RWPE1 (cell line): Measurements from ENCODE around the gene NCOA7.
A peak's percentile ranks its signal among the peaks of the same experiment; 100 is the strongest.
"Not testable (repeated sequence)": the region's sequence is repeated elsewhere in the genome, so short reads cannot be mapped to it uniquely, and the experiment has no call there.

ENCODE experiments used
- CTCF ChIA-PET: fragments of 350-600 bp; sonication (Branson Sonifier 250); formaldehyde crosslinking; extraction: SDS; loops from one replicate; lab custom pipeline; 2021; lab: Yijun Ruan, JAX
- POLR2A ChIA-PET: fragments of 400-600 bp; formaldehyde crosslinking; extraction: SDS; loops from one replicate; lab custom pipeline; 2020; ENCODE audit warnings: antibody characterized with exemption; ENCODE audit not compliant: low non-redundant PET; lab: Yijun Ruan, JAX
- DNase-seq: peaks from one replicate; pipeline ENCODE4 v3.0.0; 2012; ENCODE audit warnings: low spot score
- H3K27ac ChIP-seq: fragments of 450-650 bp; 2 replicates; pipeline ENCODE4 v1.5.1; 2017
- CTCF ChIP-seq: fragments of 450-650 bp; conservative IDR thresholded peaks from 2 replicates; pipeline ENCODE4 v1.5.1; 2017; ENCODE audit warnings: low read depth, mild to moderate bottlenecking

The NCOA7 gene

GRCh38 chr6:125765944-125766343 is 24.8 kb upstream of the NCOA7 start:
- no peak for DNase-seq
- TF ChIP-seq CTCF: no peak
- POLR2A ChIA-PET: no interaction called here
- CTCF ChIA-PET: interaction anchor here (0.6 to 0.9 kb wide), 2 partner anchors 12 to 1828 kb away, joined by 4 to 5 read pairs; no protein-coding TSS in a partner anchor
- no peak overlapping the region for H3K27ac ChIP-seq

GRCh38 chr6:125766641-125767040 is 24.1 kb upstream of the NCOA7 start:
- ChIA-PET CTCF (interaction anchor here (0.9 to 1.6 kb wide), 2 partner anchors 455 to 614 kb away, joined by 3 to 7 read pairs; no protein-coding TSS in a partner anchor), POLR2A (no interaction called here)
- TF ChIP-seq CTCF: no peak
- DNase-seq: no peak
- no peak overlapping the region for H3K27ac ChIP-seq

GRCh38 chr6:125769147-125769783 is 21.5 kb upstream of the NCOA7 start:
- DNase-seq: no peak
- POLR2A ChIA-PET: no interaction called here
- no peak for TF ChIP-seq CTCF
- CTCF ChIA-PET: interaction anchor here (0.6 to 1.1 kb wide), 2 partner anchors 160 to 456 kb away, joined by 3 to 4 read pairs; no protein-coding TSS in a partner anchor
- no peak overlapping the region for H3K27ac ChIP-seq

GRCh38 chr6:125773387-125774341 is 17.1 kb upstream of the NCOA7 start:
- no peak for DNase-seq
- POLR2A ChIA-PET: no interaction called here
- H3K27ac ChIP-seq: no peak overlapping the region
- no peak for TF ChIP-seq CTCF
- CTCF ChIA-PET: no interaction called here

GRCh38 chr6:125776107-125776826 is 14.5 kb upstream of the NCOA7 start:
- CTCF ChIA-PET, POLR2A ChIA-PET, H3K27ac ChIP-seq: not testable (repeated sequence)

GRCh38 chr6:125779924-125780539 is 10.7 kb upstream of the NCOA7 start:
- peak overlapping the region; percentile 96 for H3K27ac ChIP-seq
- POLR2A ChIA-PET: no interaction called here
- peak; percentile 94 for DNase-seq
- TF ChIP-seq CTCF: no peak
- CTCF ChIA-PET: interaction anchor here (0.7 to 2.5 kb wide), 4 partner anchors 11 to 1665 kb away, joined by 3 to 13 read pairs (median 8); partner anchors contain the start of genes HINT3 and NCOA7

More at GRCh38 chr6:125776107-125776826, 14.5 kb upstream of the NCOA7 start:
- DNase-seq: not testable (repeated sequence)
